ENCODE measurements around the gene CD207. TPM values are rescaled to one million over a fixed set of nuclear protein-coding genes. Genes with fewer than 3 reads are reported as not detected.

Gene CD207
- total RNA-seq, 1 experiment from 2014 or later = not detected

- CTCF ChIA-PET = no interaction called here
- Mint-ChIP-seq H3K36me3 (ENCODE audit: insufficient read depth, unreplicated experiment) (no peaks in the 10 kb centered on the region), H3K27me3 (ENCODE audit: unreplicated experiment) (peaks cover 99% of the 10 kb centered on the region), H3K27ac (ENCODE audit: unreplicated experiment) (no peak overlapping the region), H3K4me3 (ENCODE audit: low read depth, unreplicated experiment) (no peak overlapping the region), H3K4me1 (ENCODE audit: low read depth, unreplicated experiment) (no peaks in the 10 kb centered on the region), H3K9me3 (ENCODE audit: low read depth, unreplicated experiment) (no peaks in the 10 kb centered on the region)
- BruUV-seq (replicated peaks) = no TSS peak
- intact Hi-C loops (cut with micrococcal nuclease; ENCODE audit: unreplicated experiment) = no loop called here
- TF ChIP-seq, protein P1, sequence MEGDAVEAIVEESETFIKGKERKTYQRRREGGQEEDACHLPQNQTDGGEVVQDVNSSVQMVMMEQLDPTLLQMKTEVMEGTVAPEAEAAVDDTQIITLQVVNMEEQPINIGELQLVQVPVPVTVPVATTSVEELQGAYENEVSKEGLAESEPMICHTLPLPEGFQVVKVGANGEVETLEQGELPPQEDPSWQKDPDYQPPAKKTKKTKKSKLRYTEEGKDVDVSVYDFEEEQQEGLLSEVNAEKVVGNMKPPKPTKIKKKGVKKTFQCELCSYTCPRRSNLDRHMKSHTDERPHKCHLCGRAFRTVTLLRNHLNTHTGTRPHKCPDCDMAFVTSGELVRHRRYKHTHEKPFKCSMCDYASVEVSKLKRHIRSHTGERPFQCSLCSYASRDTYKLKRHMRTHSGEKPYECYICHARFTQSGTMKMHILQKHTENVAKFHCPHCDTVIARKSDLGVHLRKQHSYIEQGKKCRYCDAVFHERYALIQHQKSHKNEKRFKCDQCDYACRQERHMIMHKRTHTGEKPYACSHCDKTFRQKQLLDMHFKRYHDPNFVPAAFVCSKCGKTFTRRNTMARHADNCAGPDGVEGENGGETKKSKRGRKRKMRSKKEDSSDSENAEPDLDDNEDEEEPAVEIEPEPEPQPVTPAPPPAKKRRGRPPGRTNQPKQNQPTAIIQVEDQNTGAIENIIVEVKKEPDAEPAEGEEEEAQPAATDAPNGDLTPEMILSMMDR (IDR thresholded peaks at IDR 0.05; ENCODE audit: unreplicated experiment) = no peak
- DNase-seq = no peak
Observed at GRCh38 chr2:70854411-70854810, 18.8 kb upstream of the CD207 start.

DNA sequence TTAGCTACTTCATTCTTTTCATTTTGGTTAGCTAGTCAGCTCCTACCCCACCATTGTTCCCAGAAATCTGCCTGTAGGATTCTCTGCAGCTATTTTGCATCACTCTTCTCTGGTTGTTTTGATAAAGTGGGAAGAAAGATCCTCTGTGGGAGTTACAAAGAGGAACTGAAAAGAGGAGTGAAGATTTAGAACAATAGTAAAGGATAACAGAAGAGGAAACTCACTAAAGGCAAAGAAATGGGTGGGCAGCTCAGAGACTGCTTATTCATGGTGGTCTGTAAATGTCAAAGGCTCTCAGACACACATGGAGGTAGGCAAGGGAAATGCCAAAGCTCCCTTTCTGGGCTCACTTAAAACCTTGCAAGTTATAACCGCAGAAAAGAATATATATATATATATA lies 17.2 kb upstream of the CD207 start:
- no peak for DNase-seq
- no peak overlapping the region for H3K4me3 Mint-ChIP-seq (ENCODE audit: low read depth, unreplicated experiment)
- BruUV-seq (replicated peaks) = no TSS peak
- intact Hi-C loops (cut with micrococcal nuclease; ENCODE audit: unreplicated experiment) = no loop called here
- no peak overlapping the region for H3K27ac Mint-ChIP-seq (ENCODE audit: unreplicated experiment)
- TF ChIP-seq, protein P1 (IDR thresholded peaks at IDR 0.05; ENCODE audit: unreplicated experiment) = no peak
- H3K27me3 Mint-ChIP-seq (ENCODE audit: unreplicated experiment) = peaks cover 99% of the 10 kb centered on the region
- H3K36me3 Mint-ChIP-seq (ENCODE audit: insufficient read depth, unreplicated experiment) = no peaks in the 10 kb centered on the region
- CTCF ChIA-PET = no interaction called here
- no peaks in the 10 kb centered on the region for H3K4me1 Mint-ChIP-seq (ENCODE audit: low read depth, unreplicated experiment)
- no peaks in the 10 kb centered on the region for H3K9me3 Mint-ChIP-seq (ENCODE audit: low read depth, unreplicated experiment)

- H3K36me3 Mint-ChIP-seq (ENCODE audit: insufficient read depth, unreplicated experiment) = no peaks in the 10 kb centered on the region
- CTCF ChIA-PET = no interaction called here
- intact Hi-C loops (cut with micrococcal nuclease; ENCODE audit: unreplicated experiment) = no loop called here
- peaks cover 99% of the 10 kb centered on the region for H3K27me3 Mint-ChIP-seq (ENCODE audit: unreplicated experiment)
- TF ChIP-seq, protein P1 (IDR thresholded peaks at IDR 0.05; ENCODE audit: unreplicated experiment) = no peak
- DNase-seq = no peak
- no peaks in the 10 kb centered on the region for H3K9me3 Mint-ChIP-seq (ENCODE audit: low read depth, unreplicated experiment)
- H3K4me3 Mint-ChIP-seq (ENCODE audit: low read depth, unreplicated experiment) = no peak overlapping the region
- no peak overlapping the region for H3K27ac Mint-ChIP-seq (ENCODE audit: unreplicated experiment)
- no TSS peak for BruUV-seq (replicated peaks)
- no peaks in the 10 kb centered on the region for H3K4me1 Mint-ChIP-seq (ENCODE audit: low read depth, unreplicated experiment)
Observed at GRCh38 chr2:70851704-70852103, 16.1 kb upstream of the CD207 start.

DNA sequence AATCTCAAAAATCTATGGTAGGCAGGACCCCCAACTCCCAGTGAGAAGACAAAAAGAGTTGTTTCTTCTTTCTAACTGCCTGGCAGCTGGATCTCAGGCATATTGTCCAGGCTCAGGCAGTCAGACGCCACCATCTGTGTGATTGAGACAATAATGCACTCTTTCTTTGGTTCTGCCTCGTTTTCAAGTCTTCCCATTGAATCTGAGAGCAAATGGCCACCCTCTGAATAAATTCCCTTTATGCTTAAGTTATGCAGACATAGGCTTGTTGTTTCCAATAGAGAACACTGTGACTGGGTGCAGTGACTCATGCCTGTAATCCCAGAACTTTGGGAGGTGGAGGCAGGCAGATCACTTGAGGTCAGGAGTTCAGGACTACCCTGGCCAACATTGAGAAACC lies 15.3 kb upstream of the CD207 start:
- H3K36me3 Mint-ChIP-seq (ENCODE audit: insufficient read depth, unreplicated experiment) = no peaks in the 10 kb centered on the region
- no peak for DNase-seq
- H3K4me1 Mint-ChIP-seq (ENCODE audit: low read depth, unreplicated experiment) = no peaks in the 10 kb centered on the region
- intact Hi-C loops (cut with micrococcal nuclease; ENCODE audit: unreplicated experiment) = no loop called here
- peaks cover 99% of the 10 kb centered on the region for H3K27me3 Mint-ChIP-seq (ENCODE audit: unreplicated experiment)
- H3K27ac Mint-ChIP-seq (ENCODE audit: unreplicated experiment) = no peak overlapping the region
- CTCF ChIA-PET = no interaction called here
- TF ChIP-seq, protein P1 (IDR thresholded peaks at IDR 0.05; ENCODE audit: unreplicated experiment) = no peak
- H3K4me3 Mint-ChIP-seq (ENCODE audit: low read depth, unreplicated experiment) = no peak overlapping the region
- no TSS peak for BruUV-seq (replicated peaks)
- no peaks in the 10 kb centered on the region for H3K9me3 Mint-ChIP-seq (ENCODE audit: low read depth, unreplicated experiment)

DNA sequence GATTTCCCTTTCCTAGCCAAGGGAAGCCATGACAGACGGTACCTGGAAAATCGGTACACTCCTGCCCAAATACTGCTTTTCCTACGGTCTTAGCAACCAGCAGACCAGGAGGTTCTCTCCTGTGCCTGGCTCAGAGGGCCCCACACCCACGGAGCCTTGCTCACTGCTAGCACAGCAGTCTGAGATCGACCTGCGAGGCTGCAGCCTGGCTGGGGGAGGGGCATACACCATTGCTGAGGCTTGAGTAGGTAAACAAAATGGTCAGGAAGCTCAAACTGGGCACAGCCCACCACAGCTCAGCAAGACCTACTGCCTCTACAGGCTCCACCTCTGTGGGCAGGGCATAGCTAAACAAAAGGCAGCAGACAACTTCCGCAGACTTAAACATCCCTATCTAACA lies 6.8 kb upstream of the CD207 start:
- Mint-ChIP-seq H3K27me3 (ENCODE audit: unreplicated experiment) (peaks cover 90% of the 10 kb centered on the region), H3K27ac (ENCODE audit: unreplicated experiment) (no peak overlapping the region), H3K36me3 (ENCODE audit: insufficient read depth, unreplicated experiment) (no peaks in the 10 kb centered on the region), H3K4me1 (ENCODE audit: low read depth, unreplicated experiment) (no peaks in the 10 kb centered on the region), H3K4me3 (ENCODE audit: low read depth, unreplicated experiment) (no peak overlapping the region), H3K9me3 (ENCODE audit: low read depth, unreplicated experiment) (no peaks in the 10 kb centered on the region)
- no TSS peak for BruUV-seq (replicated peaks)
- intact Hi-C loops (cut with micrococcal nuclease; ENCODE audit: unreplicated experiment) = no loop called here
- CTCF ChIA-PET = no interaction called here
- TF ChIP-seq, protein P1 (IDR thresholded peaks at IDR 0.05; ENCODE audit: unreplicated experiment) = no peak
- DNase-seq = no peak

Measured in Calu3 (cell line).